HuH-7 (cell line): ENCODE data around the gene ZNF350.
"Not testable (repeated sequence)": the region's sequence is repeated elsewhere in the genome, so short reads cannot be mapped to it uniquely, and the experiment has no call there.

Experiments
- DNase-seq: peaks from one replicate; pipeline ENCODE4 v3.0.0; 2011; ENCODE audit warnings: low spot score

Gene ZNF350

GRCh38 chr19:51971624-51972023 is 15.0 kb downstream of the ZNF350 start:
- no peak for DNase-seq

GRCh38 chr19:51970718-51971117 is 15.9 kb downstream of the ZNF350 start:
- DNase-seq = no peak

GRCh38 chr19:51965583-51965982 is 21.1 kb downstream of the ZNF350 start:
- DNase-seq = no peak

GRCh38 chr19:51960621-51961233 is 25.9 kb downstream of the ZNF350 start:
- DNase-seq = not testable (repeated sequence)

GRCh38 chr19:51959791-51960190 is 26.8 kb downstream of the ZNF350 start:
- no peak for DNase-seq

GRCh38 chr19:51957846-51958245 is 28.8 kb downstream of the ZNF350 start:
- DNase-seq = not testable (repeated sequence)

GRCh38 chr19:51948975-51949374 is 37.7 kb downstream of the ZNF350 start:
- DNase-seq = no peak

GRCh38 chr19:51946602-51947001 is 40.0 kb downstream of the ZNF350 start:
- DNase-seq = no peak

GRCh38 chr19:51944798-51945552 is 41.7 kb downstream of the ZNF350 start:
- no peak for DNase-seq

GRCh38 chr19:51938936-51939335 is 47.7 kb downstream of the ZNF350 start:
- no peak for DNase-seq

- no peak for DNase-seq
Measured at GRCh38 chr19:51931921-51932320, 54.7 kb downstream of the ZNF350 start.

GRCh38 chr19:51927859-51928258 is 58.8 kb downstream of the ZNF350 start:
- DNase-seq = no peak

- DNase-seq = peak; percentile 61
Measured at GRCh38 chr19:51926784-51927741, 59.6 kb downstream of the ZNF350 start, which contains the start of gene ZNF613. ZNF613 (plus strand) TSS chr19:51927472; CDS start chr19:51936221, 8,749 bp downstream.

- no peak for DNase-seq
Measured at GRCh38 chr19:51926426-51926783, 60.2 kb downstream of the ZNF350 start.

GRCh38 chr19:51921949-51922348 is 64.7 kb downstream of the ZNF350 start:
- no peak for DNase-seq

- DNase-seq = no peak
Measured at GRCh38 chr19:51919606-51920005, 67.0 kb downstream of the ZNF350 start.

- no peak for DNase-seq
Measured at GRCh38 chr19:51916167-51916566, 70.5 kb downstream of the ZNF350 start.

- DNase-seq = no peak
Measured at GRCh38 chr19:51915324-51915867, 71.2 kb downstream of the ZNF350 start.
